ENCODE results near the gene ZNF385C. TPM values are rescaled to one million over a fixed set of nuclear protein-coding genes. Genes with fewer than 3 reads are reported as not detected.

The ZNF385C gene
- total and polyA plus RNA-seq, 2 of the 13 experiments (the other 11 are each of a cell fraction or from before 2014, with no cell fraction given), result 2.3 to 6.1 TPM

DNA sequence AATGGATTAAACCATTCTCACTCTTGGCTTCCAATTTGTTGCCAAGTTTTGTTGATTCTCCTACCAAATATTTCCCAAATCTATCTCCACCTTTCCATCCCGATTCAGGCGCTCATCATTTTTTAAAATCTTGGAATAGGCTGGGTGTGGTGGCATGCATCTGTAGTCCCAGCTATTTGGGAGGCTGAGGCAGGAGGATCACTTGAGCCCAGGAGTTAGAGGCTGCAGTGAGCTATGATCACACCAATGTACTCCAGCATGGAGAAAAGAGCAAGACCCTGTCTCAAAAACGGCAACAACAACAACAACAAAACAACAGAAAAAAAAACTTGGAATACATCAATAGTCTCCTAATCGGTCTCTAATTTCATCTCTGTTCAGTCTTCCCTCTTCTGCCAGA, 79.3 kb downstream of the ZNF385C start:
- no peak for TF ChIP-seq NCOA2 (CRISPR knock-in tag; IDR thresholded peaks at IDR 0.05)
- 0 out of 2 replicates have a peak, but pooled peaks have one; percentile 40 for TF ChIP-seq SMAD3 (CRISPR knock-in tag; IDR thresholded peaks at IDR 0.05)
- TF ChIP-seq ELF4 (CRISPR knock-in tag; IDR thresholded peaks at IDR 0.05; ENCODE audit: borderline replicate concordance), result 0 out of 2 replicates have a peak, but pooled peaks have one; percentile 9
- TF ChIP-seq ZNF770 (CRISPR knock-in tag; IDR thresholded peaks at IDR 0.05), result peak; percentile 53; the same call in 1 of the 2 replicates
- POLR2A ChIA-PET, result interaction anchor here (0.6 to 7.5 kb wide), 14 partner anchors 9 to 348 kb away, joined by 3 to 183 read pairs (median 10); partner anchors contain the start of genes ACLY and CNP
- FAIRE-seq (no peak), DNase-seq (ENCODE audit: low spot score) (no peak), ATAC-seq (no peak)
- H2AFZ ChIP-seq (ENCODE audit: low read length), result no peak overlapping the region
- H3K4me2 ChIP-seq (ENCODE audit: low read depth, low read length), result peak overlapping the region; percentile 91
- H3K9me3 ChIP-seq (ENCODE audit: low read length), result no peaks in the 10 kb centered on the region
- H3K4me1 ChIP-seq (ENCODE audit: insufficient read depth, low read length), result peaks cover 62% of the 10 kb centered on the region
- H3K36me3 ChIP-seq (replicated peaks in 1 of 2; ENCODE audit: control insufficient read depth in 1 of 2, insufficient read depth in 2 of 2, low read length in 2 of 2), result peaks cover 9 to 23% of the 10 kb centered on the region in 2 experiments
- H3K79me2 ChIP-seq (ENCODE audit: insufficient read depth, low read length), result peaks cover 58% of the 10 kb centered on the region
- BruUV-seq (replicated peaks), result no TSS peak
- in situ Hi-C loops (cut with HindIII; ENCODE audit: extremely low pct_ligation_motif_present, low pct_unique_long_range_greater_than_20kb) (loop anchor here (5.0 kb wide), 1 partner anchor 52 kb away; the partner anchor contains the start of gene CNP), intact Hi-C loops (cut with micrococcal nuclease; ENCODE audit: unreplicated experiment) (no loop called here)
- CTCF ChIA-PET (ENCODE audit: low intra/inter-chr PET ratio, low total read pairs), result no interaction called here
- peak overlapping the region in 1 of 3 experiments; percentile 91; a peak in 1 of 6 replicates for H3K4me3 ChIP-seq (replicated peaks in 1 of 3; ENCODE audit: insufficient read depth in 1 of 3, low read depth in 2 of 3, low read length in 3 of 3)
- no peak overlapping the region for H3K27ac ChIP-seq (ENCODE audit: extremely low read length, insufficient read depth, low read length)
- no peak overlapping the region for H3K9ac ChIP-seq (ENCODE audit: insufficient read depth, low read depth, low read length)
- no peaks in the 10 kb centered on the region for H4K20me1 ChIP-seq (ENCODE audit: insufficient read depth, low read length)
- WGBS (ENCODE audit: low lambda C conversion rate), result 93% methylated on average over 4 of the region's 4 CpGs
- peaks cover 0 to 3% of the 10 kb centered on the region in 2 experiments; a peak in 1 of 5 replicates for H3K27me3 ChIP-seq (ENCODE audit: control insufficient read depth in 1 of 2, insufficient read depth in 2 of 2, low read length in 2 of 2)

DNA sequence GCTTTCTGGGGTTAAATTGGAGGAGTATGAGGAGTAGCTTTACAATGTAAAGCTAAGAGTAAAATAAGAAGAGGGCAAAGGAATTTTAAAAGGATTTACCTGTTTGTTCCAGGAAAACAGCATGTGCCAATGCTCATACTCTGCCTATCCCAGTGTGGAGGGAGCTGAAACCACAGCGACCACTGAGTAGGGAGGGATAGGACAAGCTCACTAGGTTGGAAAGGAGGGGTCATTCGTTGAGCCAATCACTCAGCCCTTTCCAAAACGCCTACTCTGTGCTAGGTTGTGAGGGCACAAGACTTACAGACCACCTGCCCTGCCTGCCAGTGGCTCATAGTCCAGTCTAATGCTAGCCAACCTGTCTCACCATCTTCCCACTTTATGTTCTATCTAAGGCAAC, 79.9 kb downstream of the ZNF385C start:
- peaks cover 65% of the 10 kb centered on the region for H3K79me2 ChIP-seq (ENCODE audit: insufficient read depth, low read length)
- 3% methylated on average over 3 of the region's 3 CpGs for WGBS (ENCODE audit: low lambda C conversion rate)
- no peaks in the 10 kb centered on the region for H3K9me3 ChIP-seq (ENCODE audit: low read length)
- H4K20me1 ChIP-seq (ENCODE audit: insufficient read depth, low read length), result no peaks in the 10 kb centered on the region
- H2AFZ ChIP-seq (ENCODE audit: low read length), result peak overlapping the region; percentile 87
- DNase-seq (ENCODE audit: low spot score) (peak; percentile 46), FAIRE-seq (no peak), ATAC-seq (peak; percentile 7; the same call in 1 of the 3 replicates)
- H3K4me3 ChIP-seq (replicated peaks in 1 of 3; ENCODE audit: insufficient read depth in 1 of 3, low read depth in 2 of 3, low read length in 3 of 3), result peak overlapping the region; percentile 76 to 96 (median 89)
- POLR2A ChIA-PET, result interaction anchor here (0.6 to 7.5 kb wide), 14 partner anchors 10 to 349 kb away, joined by 3 to 183 read pairs (median 12); partner anchors contain the start of genes ACLY, CNP, DHX58 and EIF1
- peak overlapping the region; percentile 84 for H3K27ac ChIP-seq (ENCODE audit: extremely low read length, insufficient read depth, low read length)
- H3K9ac ChIP-seq (ENCODE audit: insufficient read depth, low read depth, low read length), result peak overlapping the region; percentile 97
- CTCF ChIA-PET (ENCODE audit: low intra/inter-chr PET ratio, low total read pairs), result no interaction called here
- peaks cover 4 to 20% of the 10 kb centered on the region in 2 experiments for H3K36me3 ChIP-seq (replicated peaks in 1 of 2; ENCODE audit: control insufficient read depth in 1 of 2, insufficient read depth in 2 of 2, low read length in 2 of 2)
- H3K27me3 ChIP-seq (ENCODE audit: control insufficient read depth in 1 of 2, insufficient read depth in 2 of 2, low read length in 2 of 2), result peaks cover 0 to 3% of the 10 kb centered on the region in 2 experiments; a peak in 1 of 5 replicates
- peaks cover 61% of the 10 kb centered on the region for H3K4me1 ChIP-seq (ENCODE audit: insufficient read depth, low read length)
- H3K4me2 ChIP-seq (ENCODE audit: low read depth, low read length), result peak overlapping the region; percentile 91
- BruUV-seq (replicated peaks), result no TSS peak
- intact Hi-C loops (cut with micrococcal nuclease; ENCODE audit: unreplicated experiment) (no loop called here), in situ Hi-C loops (cut with HindIII; ENCODE audit: extremely low pct_ligation_motif_present, low pct_unique_long_range_greater_than_20kb) (loop anchor here (5.0 kb wide), 1 partner anchor 51 kb away; the partner anchor contains the start of gene CNP)
- TF ChIP-seq, protein P1, sequence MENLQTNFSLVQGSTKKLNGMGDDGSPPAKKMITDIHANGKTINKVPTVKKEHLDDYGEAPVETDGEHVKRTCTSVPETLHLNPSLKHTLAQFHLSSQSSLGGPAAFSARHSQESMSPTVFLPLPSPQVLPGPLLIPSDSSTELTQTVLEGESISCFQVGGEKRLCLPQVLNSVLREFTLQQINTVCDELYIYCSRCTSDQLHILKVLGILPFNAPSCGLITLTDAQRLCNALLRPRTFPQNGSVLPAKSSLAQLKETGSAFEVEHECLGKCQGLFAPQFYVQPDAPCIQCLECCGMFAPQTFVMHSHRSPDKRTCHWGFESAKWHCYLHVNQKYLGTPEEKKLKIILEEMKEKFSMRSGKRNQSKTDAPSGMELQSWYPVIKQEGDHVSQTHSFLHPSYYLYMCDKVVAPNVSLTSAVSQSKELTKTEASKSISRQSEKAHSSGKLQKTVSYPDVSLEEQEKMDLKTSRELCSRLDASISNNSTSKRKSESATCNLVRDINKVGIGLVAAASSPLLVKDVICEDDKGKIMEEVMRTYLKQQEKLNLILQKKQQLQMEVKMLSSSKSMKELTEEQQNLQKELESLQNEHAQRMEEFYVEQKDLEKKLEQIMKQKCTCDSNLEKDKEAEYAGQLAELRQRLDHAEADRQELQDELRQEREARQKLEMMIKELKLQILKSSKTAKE (CRISPR knock-in tag; IDR thresholded peaks at IDR 0.05; ENCODE audit: borderline replicate concordance), result no peak
- TF ChIP-seq ZSCAN21 (CRISPR knock-in tag; IDR thresholded peaks at IDR 0.05; ENCODE audit: borderline replicate concordance) (0 out of 2 replicates have a peak, but pooled peaks have one; percentile 24), SAP130 (CRISPR knock-in tag; IDR thresholded peaks at IDR 0.05; ENCODE audit: low read depth) (peak; percentile 36), ZNF543 (CRISPR knock-in tag; IDR thresholded peaks at IDR 0.05) (no peak), POLR2A (IDR thresholded peaks at IDR 0.05; ENCODE audit: insufficient read depth in 1 of 2, low read depth in 2 of 2, low read length in 2 of 2) (peak; percentile 27 to 69; a peak in 3 of 4 replicates), ZNF761 (CRISPR knock-in tag; conservative IDR thresholded peaks at IDR 0.05) (peak; percentile 69; the same call in 1 of the 2 replicates)
- TF ChIP-seq, protein P2, sequence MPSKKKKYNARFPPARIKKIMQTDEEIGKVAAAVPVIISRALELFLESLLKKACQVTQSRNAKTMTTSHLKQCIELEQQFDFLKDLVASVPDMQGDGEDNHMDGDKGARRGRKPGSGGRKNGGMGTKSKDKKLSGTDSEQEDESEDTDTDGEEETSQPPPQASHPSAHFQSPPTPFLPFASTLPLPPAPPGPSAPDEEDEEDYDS (CRISPR knock-in tag; IDR thresholded peaks at IDR 0.05), result peak; percentile 65
